Measurements from ENCODE around the gene CDK16.

The CDK16 gene

GRCh38 chrX:47215291-47215900 lies 3.1 kb upstream of the CDK16 start:
- TF ChIP-seq CTCF (conservative IDR thresholded peaks at IDR 0.05; ENCODE audit: low read length): no peak

GRCh38 chrX:47216393-47216925 lies 2.0 kb upstream of the CDK16 start:
- no peak for TF ChIP-seq CTCF (conservative IDR thresholded peaks at IDR 0.05; ENCODE audit: low read length)
- H3K4me3 ChIP-seq (ENCODE audit: low read length): no peak overlapping the region

More at GRCh38 chrX:47215291-47215900, 3.1 kb upstream of the CDK16 start:
- no peak for DNase-seq (ENCODE audit: low read depth)
- H3K4me3 ChIP-seq (ENCODE audit: low read length): no peak overlapping the region

GRCh38 chrX:47217121-47217851 lies 1.2 kb upstream of the CDK16 start:
- peak overlapping the region; percentile 36 for H3K4me3 ChIP-seq (ENCODE audit: low read length)
- peak; percentile 62 for DNase-seq (ENCODE audit: low read depth)
- TF ChIP-seq CTCF (conservative IDR thresholded peaks at IDR 0.05; ENCODE audit: low read length): no peak

More at GRCh38 chrX:47216393-47216925, 2.0 kb upstream of the CDK16 start:
- no peak for DNase-seq (ENCODE audit: low read depth)

- peak overlapping the region; percentile 73 for H3K4me3 ChIP-seq (ENCODE audit: low read length)
- DNase-seq (ENCODE audit: low read depth): peak; percentile 98
- no peak for TF ChIP-seq CTCF (conservative IDR thresholded peaks at IDR 0.05; ENCODE audit: low read length)
These were observed 615 bp upstream of the CDK16 start for GRCh38 chrX:47217852-47218279.

GRCh38 chrX:47218920-47219815 lies 687 bp downstream of the CDK16 start:
- H3K4me3 ChIP-seq (ENCODE audit: low read length): peak overlapping the region; percentile 73
- no peak for TF ChIP-seq CTCF (conservative IDR thresholded peaks at IDR 0.05; ENCODE audit: low read length)
- no peak for DNase-seq (ENCODE audit: low read depth)

GRCh38 chrX:47221756-47222155 lies 3.3 kb downstream of the CDK16 start:
- no peak for TF ChIP-seq CTCF (conservative IDR thresholded peaks at IDR 0.05; ENCODE audit: low read length)
- DNase-seq (ENCODE audit: low read depth): no peak

More at GRCh38 chrX:47221756-47222155, 3.3 kb downstream of the CDK16 start:
- no peak overlapping the region for H3K4me3 ChIP-seq (ENCODE audit: low read length)
